ENCODE measurements around the gene BSPRY. TPM values are rescaled to one million over a fixed set of nuclear protein-coding genes. Genes with fewer than 3 reads are reported as not detected.

The BSPRY gene
- total RNA-seq, 1 donor = not detected

GRCh38 chr9:113352411-113352810, 3.1 kb downstream of the BSPRY start:
- Histone ChIP-seq H2AFZ (ENCODE audit: low read length) (no peak overlapping the region), H3K27me3 (ENCODE audit: insufficient read depth, low read length) (peaks cover 61% of the 10 kb centered on the region), H3K4me1 (ENCODE audit: insufficient read depth, low read length) (no peaks in the 10 kb centered on the region), H3K4me2 (ENCODE audit: insufficient read depth, low read length) (no peak overlapping the region), H4K20me1 (ENCODE audit: insufficient read depth, low read length) (no peaks in the 10 kb centered on the region), H3K4me3 (ENCODE audit: insufficient read depth, low read length) (no peak overlapping the region), H3K36me3 (ENCODE audit: insufficient read depth, low read length) (no peaks in the 10 kb centered on the region), H3K27ac (ENCODE audit: low read depth, low read length) (no peak overlapping the region), H3K79me2 (ENCODE audit: insufficient read depth, low read length) (no peaks in the 10 kb centered on the region), H3K9me3 (ENCODE audit: low read depth, low read length) (no peaks in the 10 kb centered on the region)
- DNase-seq (ENCODE audit: insufficient read length, low spot score, missing footprints) = peak; percentile 54
- no peak for TF ChIP-seq CTCF (IDR thresholded peaks at IDR 0.05; ENCODE audit: extremely low read depth, low read depth, low read length)

- H3K4me1 ChIP-seq (ENCODE audit: insufficient read depth, low read length) = no peaks in the 10 kb centered on the region
- TF ChIP-seq CTCF (IDR thresholded peaks at IDR 0.05; ENCODE audit: extremely low read depth, low read depth, low read length) = peak; percentile 20
- no peaks in the 10 kb centered on the region for H4K20me1 ChIP-seq (ENCODE audit: insufficient read depth, low read length)
- no peak overlapping the region for H3K4me3 ChIP-seq (ENCODE audit: insufficient read depth, low read length)
- no peak overlapping the region for H2AFZ ChIP-seq (ENCODE audit: low read length)
- H3K4me2 ChIP-seq (ENCODE audit: insufficient read depth, low read length) = no peak overlapping the region
- no peak overlapping the region for H3K27ac ChIP-seq (ENCODE audit: low read depth, low read length)
- no peaks in the 10 kb centered on the region for H3K9me3 ChIP-seq (ENCODE audit: low read depth, low read length)
- peaks cover 49% of the 10 kb centered on the region for H3K27me3 ChIP-seq (ENCODE audit: insufficient read depth, low read length)
- no peaks in the 10 kb centered on the region for H3K36me3 ChIP-seq (ENCODE audit: insufficient read depth, low read length)
- H3K79me2 ChIP-seq (ENCODE audit: insufficient read depth, low read length) = no peaks in the 10 kb centered on the region
- no peak for DNase-seq (ENCODE audit: insufficient read length, low spot score, missing footprints)
These were observed 5.8 kb downstream of the BSPRY start for GRCh38 chr9:113355040-113355596.

GRCh38 chr9:113356686-113357292, 7.4 kb downstream of the BSPRY start:
- Histone ChIP-seq H3K9me3 (ENCODE audit: low read depth, low read length) (no peaks in the 10 kb centered on the region), H3K36me3 (ENCODE audit: insufficient read depth, low read length) (no peaks in the 10 kb centered on the region), H3K4me3 (ENCODE audit: insufficient read depth, low read length) (no peak overlapping the region), H3K4me1 (ENCODE audit: insufficient read depth, low read length) (peaks cover 3% of the 10 kb centered on the region), H3K27ac (ENCODE audit: low read depth, low read length) (no peak overlapping the region), H3K4me2 (ENCODE audit: insufficient read depth, low read length) (no peak overlapping the region), H3K27me3 (ENCODE audit: insufficient read depth, low read length) (peaks cover 36% of the 10 kb centered on the region), H4K20me1 (ENCODE audit: insufficient read depth, low read length) (no peaks in the 10 kb centered on the region), H3K79me2 (ENCODE audit: insufficient read depth, low read length) (no peaks in the 10 kb centered on the region), H2AFZ (ENCODE audit: low read length) (no peak overlapping the region)
- no peak for DNase-seq (ENCODE audit: insufficient read length, low spot score, missing footprints)
- TF ChIP-seq CTCF (IDR thresholded peaks at IDR 0.05; ENCODE audit: extremely low read depth, low read depth, low read length) = no peak

- no peak for DNase-seq (ENCODE audit: insufficient read length, low spot score, missing footprints)
These were observed 10.0 kb downstream of the BSPRY start for GRCh38 chr9:113359385-113359784.

More at GRCh38 chr9:113359385-113359784, 10.0 kb downstream of the BSPRY start:
- peaks cover 24% of the 10 kb centered on the region for H3K27me3 ChIP-seq (ENCODE audit: insufficient read depth, low read length)
- H3K9me3 ChIP-seq (ENCODE audit: low read depth, low read length) = no peaks in the 10 kb centered on the region
- no peaks in the 10 kb centered on the region for H4K20me1 ChIP-seq (ENCODE audit: insufficient read depth, low read length)
- no peaks in the 10 kb centered on the region for H3K36me3 ChIP-seq (ENCODE audit: insufficient read depth, low read length)
- TF ChIP-seq CTCF (IDR thresholded peaks at IDR 0.05; ENCODE audit: extremely low read depth, low read depth, low read length) = no peak
- no peak overlapping the region for H3K4me3 ChIP-seq (ENCODE audit: insufficient read depth, low read length)
- H2AFZ ChIP-seq (ENCODE audit: low read length) = no peak overlapping the region
- no peaks in the 10 kb centered on the region for H3K79me2 ChIP-seq (ENCODE audit: insufficient read depth, low read length)
- H3K4me1 ChIP-seq (ENCODE audit: insufficient read depth, low read length) = peaks cover 3% of the 10 kb centered on the region
- no peak overlapping the region for H3K27ac ChIP-seq (ENCODE audit: low read depth, low read length)
- no peak overlapping the region for H3K4me2 ChIP-seq (ENCODE audit: insufficient read depth, low read length)

Measured in osteoblast (primary cell).